Testis (tissue), 3 donors: ENCODE results near the gene DMTF1. TPM values are rescaled to one million over a fixed set of nuclear protein-coding genes. Genes with fewer than 3 reads are reported as not detected.

Source experiments
- DNase-seq: peaks from one replicate; pipeline ENCODE4 v3.0.0-alpha.2; 2019
- H3K27ac ChIP-seq, 2 donors: fragments of 200-600 bp; sonication (generic); one replicate each; pipeline ENCODE4 v1.5.1; 2019
- H3K27me3 ChIP-seq: fragments of 200-600 bp; sonication (generic); one replicate; pipeline ENCODE4 v1.5.1; 2019
- H3K36me3 ChIP-seq: fragments of 200-600 bp; sonication (generic); one replicate; pipeline ENCODE4 v1.5.1; 2017; ENCODE audit warnings: low read depth; ENCODE audit errors: missing control alignments
- H3K4me1 ChIP-seq: fragments of 200-600 bp; sonication (generic); one replicate; pipeline ENCODE4 v1.5.1; 2019
- H3K4me3 ChIP-seq, 2 donors: fragments of 200-600 bp; sonication (generic); one replicate each; pipeline ENCODE4 v1.5.1; 2017 to 2019
- H3K9me3 ChIP-seq: fragments of 200-600 bp; sonication (generic); one replicate; pipeline ENCODE4 v1.5.1; 2017
- POLR2A ChIP-seq: fragments of 450-650 bp; IDR thresholded peaks from one replicate; pipeline ENCODE4 v1.6.1; 2017; ENCODE audit warnings: antibody characterized with exemption, mild to moderate bottlenecking, moderate library complexity
- WGBS, 2 donors: methylation state at CpG; one replicate each; pipeline ENCODE4 v1.1.5; 2018; 5-methylcytosine and 5-hydroxymethylcytosine counted together
- intact Hi-C: fragments of 100-400 bp; cut with DNase I; formaldehyde crosslinking; loops from one replicate; pipeline ENCODE4 v1.15.1; 2023; ENCODE audit warnings: low total_unique reads
- polyA plus RNA-seq: library from polyadenylated mRNA; stranded (reverse); fragments of 350-450 nt; fragmentation: Illumina TruSeq; extraction: RNeasy Lipid Tissue Mini Kit (QIAGEN cat#74804); gene quantifications from one replicate; pipeline ENCODE4 v1.2.3, GENCODE V29; 2014; ENCODE audit warnings: low read depth, low replicate concordance; ENCODE audit not compliant: insufficient read depth
- total RNA-seq, 2 donors: library from RNA; depleted of rRNA; stranded (reverse); fragments of >200 nt; gene quantifications; one replicate each; pipeline ENCODE4 v1.2.3, GENCODE V29; 2016
- TF ChIP-seq, protein P1 (sequence below), 3 experiments: fragments of 450-650 bp in 2 of 3; fragments of 200-600 bp in 1 of 3; sonication (generic) in 1 of 3; IDR thresholded peaks; one replicate each; pipeline ENCODE4 v1.5.1; 2016 to 2019; ENCODE audit warnings: antibody characterized with exemption in 3 of 3, mild to moderate bottlenecking in 2 of 3, moderate library complexity in 1 of 3

DMTF1 gene
- total and polyA plus RNA-seq, 3 donors from 2014 or later, result 118 to 196 (median 148) TPM

DNA sequence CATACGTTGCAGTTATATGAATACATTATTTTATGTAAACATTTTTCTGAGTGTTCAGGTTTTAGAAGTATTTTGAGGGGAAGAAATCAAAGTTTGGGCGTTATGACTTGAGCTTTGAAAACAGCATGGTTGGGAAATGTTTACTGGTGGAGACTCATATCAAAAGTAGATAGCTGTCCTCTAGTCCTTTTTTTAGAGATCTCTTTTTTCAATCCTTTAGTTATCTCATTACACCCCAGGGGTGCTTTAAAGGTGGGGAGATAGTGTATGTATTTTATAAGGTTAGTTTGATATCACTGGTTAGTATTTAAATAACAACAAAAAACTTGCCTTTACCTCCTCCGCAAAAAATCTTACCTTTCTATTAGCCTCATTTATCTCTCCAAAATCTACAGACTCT, 2.3 kb downstream of the DMTF1 start:
- Histone ChIP-seq H3K9me3 (no peaks in the 10 kb centered on the region), H3K27ac (no peak overlapping the region), H3K27me3 (no peaks in the 10 kb centered on the region), H3K4me1 (peaks cover 17% of the 10 kb centered on the region), H3K36me3 (no peaks in the 10 kb centered on the region), H3K4me3 (no peak overlapping the region)
- DNase-seq, result no peak
- WGBS, 2 donors, result 33% methylated on average over 3 of the region's 3 CpGs
- TF ChIP-seq, protein P1, sequence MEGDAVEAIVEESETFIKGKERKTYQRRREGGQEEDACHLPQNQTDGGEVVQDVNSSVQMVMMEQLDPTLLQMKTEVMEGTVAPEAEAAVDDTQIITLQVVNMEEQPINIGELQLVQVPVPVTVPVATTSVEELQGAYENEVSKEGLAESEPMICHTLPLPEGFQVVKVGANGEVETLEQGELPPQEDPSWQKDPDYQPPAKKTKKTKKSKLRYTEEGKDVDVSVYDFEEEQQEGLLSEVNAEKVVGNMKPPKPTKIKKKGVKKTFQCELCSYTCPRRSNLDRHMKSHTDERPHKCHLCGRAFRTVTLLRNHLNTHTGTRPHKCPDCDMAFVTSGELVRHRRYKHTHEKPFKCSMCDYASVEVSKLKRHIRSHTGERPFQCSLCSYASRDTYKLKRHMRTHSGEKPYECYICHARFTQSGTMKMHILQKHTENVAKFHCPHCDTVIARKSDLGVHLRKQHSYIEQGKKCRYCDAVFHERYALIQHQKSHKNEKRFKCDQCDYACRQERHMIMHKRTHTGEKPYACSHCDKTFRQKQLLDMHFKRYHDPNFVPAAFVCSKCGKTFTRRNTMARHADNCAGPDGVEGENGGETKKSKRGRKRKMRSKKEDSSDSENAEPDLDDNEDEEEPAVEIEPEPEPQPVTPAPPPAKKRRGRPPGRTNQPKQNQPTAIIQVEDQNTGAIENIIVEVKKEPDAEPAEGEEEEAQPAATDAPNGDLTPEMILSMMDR (IDR thresholded peaks at IDR 0.05), result no peak
- no peak for TF ChIP-seq POLR2A
- intact Hi-C loops, result no loop called here

DNA sequence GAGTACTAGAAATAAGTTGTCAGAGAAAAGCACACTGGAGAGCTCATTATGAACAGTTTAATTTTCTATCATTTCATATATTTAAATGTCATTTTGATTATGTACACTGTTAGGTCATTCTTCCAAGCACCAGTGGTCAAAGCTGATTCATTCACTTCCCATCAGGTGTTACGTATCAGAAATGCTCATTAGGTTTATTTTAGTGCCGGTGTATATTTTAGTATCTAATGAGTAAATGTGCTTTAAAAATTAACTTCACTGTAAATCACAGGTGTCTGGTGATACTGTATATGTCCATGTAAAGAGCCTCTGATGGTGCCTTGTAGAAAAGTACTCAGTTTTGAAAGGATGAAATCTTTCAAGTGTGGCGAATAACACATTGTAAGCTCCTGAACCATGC, 3.5 kb downstream of the DMTF1 start:
- intact Hi-C loops, result no loop called here
- Histone ChIP-seq H3K9me3 (no peaks in the 10 kb centered on the region), H3K4me1 (peaks cover 17% of the 10 kb centered on the region), H3K27ac (no peak overlapping the region), H3K4me3 (no peak overlapping the region), H3K27me3 (no peaks in the 10 kb centered on the region), H3K36me3 (no peaks in the 10 kb centered on the region)
- DNase-seq, result no peak
- WGBS, 2 donors, result 68 to 69% methylated on average over 3 of the region's 3 CpGs
- TF ChIP-seq, protein P1 (IDR thresholded peaks at IDR 0.05), result no peak
- no peak for TF ChIP-seq POLR2A

DNA sequence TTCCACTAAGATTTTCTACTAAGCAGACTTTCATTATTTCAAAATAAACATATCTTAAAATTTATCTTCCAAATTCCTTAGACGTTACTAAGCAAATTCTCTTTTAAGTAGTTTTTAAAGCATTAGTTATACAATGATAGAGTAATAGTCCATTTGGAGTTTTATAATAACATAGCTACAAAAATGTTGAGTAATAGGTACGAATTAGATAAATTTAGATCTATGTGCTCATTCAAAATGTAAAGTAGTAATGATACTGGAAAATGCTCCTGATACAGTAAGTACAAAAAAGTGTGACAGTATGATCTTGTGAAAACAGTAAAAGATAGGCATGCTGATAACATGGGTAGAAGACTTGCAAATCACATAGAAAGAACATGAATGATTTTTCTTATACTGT, 4.5 kb downstream of the DMTF1 start:
- Histone ChIP-seq H3K27me3 (no peaks in the 10 kb centered on the region), H3K27ac (no peak overlapping the region), H3K9me3 (no peaks in the 10 kb centered on the region), H3K4me1 (peaks cover 17% of the 10 kb centered on the region), H3K36me3 (no peaks in the 10 kb centered on the region), H3K4me3 (no peak overlapping the region)
- intact Hi-C loops, result no loop called here
- TF ChIP-seq, protein P1 (IDR thresholded peaks at IDR 0.05), result no peak
- TF ChIP-seq POLR2A, result no peak
- DNase-seq, result no peak
- WGBS, 2 donors, result 48 to 56% methylated on average over 2 of the region's 2 CpGs

GRCh38 chr7:87159538-87159937, 7.3 kb downstream of the DMTF1 start:
- Histone ChIP-seq H3K27ac (no peak overlapping the region), H3K4me3 (no peak overlapping the region), H3K4me1 (peaks cover 10% of the 10 kb centered on the region), H3K27me3 (no peaks in the 10 kb centered on the region), H3K9me3 (no peaks in the 10 kb centered on the region), H3K36me3 (no peaks in the 10 kb centered on the region)
- no peak for DNase-seq
- intact Hi-C loops, result no loop called here
- no peak for TF ChIP-seq POLR2A
- TF ChIP-seq, protein P1 (IDR thresholded peaks at IDR 0.05), result no peak
- 68 to 76% methylated on average over 2 of the region's 2 CpGs for WGBS, 2 donors

- TF ChIP-seq, protein P1 (IDR thresholded peaks at IDR 0.05), result no peak
- no peak for TF ChIP-seq POLR2A
- no peak overlapping the region for H3K4me3 ChIP-seq
- H3K36me3 ChIP-seq, result no peaks in the 10 kb centered on the region
- no peaks in the 10 kb centered on the region for H3K4me1 ChIP-seq
- intact Hi-C loops, result no loop called here
- no peak for DNase-seq
- H3K27me3 ChIP-seq, result no peaks in the 10 kb centered on the region
- 74 to 84% methylated on average over 2 of the region's 2 CpGs for WGBS, 2 donors
- no peak overlapping the region for H3K27ac ChIP-seq
- no peaks in the 10 kb centered on the region for H3K9me3 ChIP-seq
Measured at GRCh38 chr7:87164433-87164832, 12.2 kb downstream of the DMTF1 start.
